ENCODE measurements around the gene CUL2.
"Not testable (repeated sequence)": the region's sequence is repeated elsewhere in the genome, so short reads cannot be mapped to it uniquely, and the experiment has no call there.

Gene CUL2

GRCh38 chr10:34973757-34974156, 116.4 kb downstream of the CUL2 start:
- DNase-seq: not testable (repeated sequence)

GRCh38 chr10:34973121-34973520, 117.0 kb downstream of the CUL2 start:
- not testable (repeated sequence) for DNase-seq

- DNase-seq: not testable (repeated sequence)
Measured at GRCh38 chr10:34972591-34972990, 117.5 kb downstream of the CUL2 start.

GRCh38 chr10:34971606-34972334, 118.4 kb downstream of the CUL2 start:
- not testable (repeated sequence) for DNase-seq

GRCh38 chr10:34969171-34969570, 121.0 kb downstream of the CUL2 start:
- no peak for DNase-seq

- no peak for DNase-seq
Measured at GRCh38 chr10:34967335-34967880, 122.7 kb downstream of the CUL2 start.

- no peak for DNase-seq
Measured at GRCh38 chr10:34966451-34966850, 123.7 kb downstream of the CUL2 start.

- DNase-seq: no peak
Measured at GRCh38 chr10:34966040-34966439, 124.1 kb downstream of the CUL2 start.

- DNase-seq: no peak
Measured at GRCh38 chr10:34964166-34964800, 125.9 kb downstream of the CUL2 start.

- DNase-seq: no peak
Measured at GRCh38 chr10:34962866-34963265, 127.3 kb downstream of the CUL2 start.

- DNase-seq: peak; percentile 9
Measured at GRCh38 chr10:34960983-34961382, 129.2 kb downstream of the CUL2 start.

- DNase-seq: no peak
Measured at GRCh38 chr10:34959786-34960185, 130.4 kb downstream of the CUL2 start.

- no peak for DNase-seq
Measured at GRCh38 chr10:34959321-34959720, 130.8 kb downstream of the CUL2 start.

All from NCI-H1694 treated with DMSO at 0.1 percent for 48 hours (cell line).